SU-DHL-6 (cell line): ENCODE measurements around the gene POM121.
"Not testable (repeated sequence)": the region's sequence is repeated elsewhere in the genome, so short reads cannot be mapped to it uniquely, and the experiment has no call there.

Source experiments
- H2AFZ ChIP-seq: fragments of 200-600 bp; sonication (generic); 2 replicates; pipeline ENCODE4 v1.6.1; 2014; ENCODE audit warnings: low read depth, mild to moderate bottlenecking, moderate library complexity, mixed read lengths, antibody characterized with exemption, low read length; ENCODE audit not compliant: severe bottlenecking
- H3F3A ChIP-seq: fragments of 200-600 bp; shearing (Covaris generic); 2 replicates; pipeline ENCODE4 v1.6.0; 2016; ENCODE audit warnings: antibody characterized with exemption, mild to moderate bottlenecking; ENCODE audit not compliant: insufficient read depth
- H3K27ac ChIP-seq: fragments of 200-600 bp; sonication (generic); 2 replicates; pipeline ENCODE4 v1.5.1; 2016; ENCODE audit warnings: low read depth, mild to moderate bottlenecking, low read length, moderate library complexity, mixed read lengths
- H3K27me3 ChIP-seq: fragments of 200-600 bp; sonication (generic), shearing (Covaris generic); 2 replicates; pipeline ENCODE4 v1.6.0; 2014; ENCODE audit warnings: mild to moderate bottlenecking, low read length
- H3K36me3 ChIP-seq: fragments of 200-600 bp; sonication (generic); 2 replicates; pipeline ENCODE4 v1.6.1; 2014; ENCODE audit warnings: mild to moderate bottlenecking, low read length, mixed read lengths
- H3K4me2 ChIP-seq: fragments of 300-600, 200-600 bp; shearing (Covaris generic), sonication (generic); 2 replicates; pipeline ENCODE4 v1.6.0; 2014; ENCODE audit warnings: low read length, low read depth, mild to moderate bottlenecking; ENCODE audit not compliant: poor library complexity, severe bottlenecking
- H3K4me3 ChIP-seq: fragments of 200-600 bp; sonication (generic); 2 replicates; pipeline ENCODE4 v1.5.1; 2014; ENCODE audit warnings: antibody characterized with exemption, low read length, mild to moderate bottlenecking, mixed read lengths; ENCODE audit not compliant: insufficient read depth, poor library complexity, severe bottlenecking
- H3K79me2 ChIP-seq: fragments of 200-600 bp; sonication (generic); 2 replicates; pipeline ENCODE4 v1.6.1; 2014; ENCODE audit warnings: mild to moderate bottlenecking, low read length, moderate library complexity; ENCODE audit not compliant: insufficient read depth
- H3K9ac ChIP-seq: fragments of 200-600 bp; sonication (generic); 2 replicates; pipeline ENCODE4 v1.7.0; 2014; ENCODE audit warnings: mild to moderate bottlenecking, low read length
- H3K9me2 ChIP-seq: fragments of 200-600 bp; sonication (generic); replicated peaks from 2 replicates; pipeline ENCODE4 v1.6.1; 2014; ENCODE audit warnings: low read length; ENCODE audit not compliant: insufficient read depth
- H3K9me3 ChIP-seq: fragments of 200-600 bp; sonication (generic); 2 replicates; pipeline ENCODE4 v1.6.1; 2014; ENCODE audit warnings: low read length, mixed read lengths; ENCODE audit not compliant: insufficient read depth
- H4K20me1 ChIP-seq: fragments of 200-600 bp; sonication (generic); 2 replicates; pipeline ENCODE4 v1.6.1; 2014; ENCODE audit warnings: low read depth, mild to moderate bottlenecking, antibody characterized with exemption, low read length, moderate library complexity, mixed read lengths
- EZH2phosphoT487 ChIP-seq: fragments of 200-600 bp; sonication (generic), shearing (Covaris generic); conservative IDR thresholded peaks from 2 replicates; pipeline ENCODE4 v1.6.1; 2018; ENCODE audit warnings: mild to moderate bottlenecking, antibody characterized with exemption, low read length, moderate library complexity, mixed read lengths
- TF ChIP-seq, protein P1 (sequence below): fragments of 200-600 bp; sonication (generic); IDR thresholded peaks from one replicate; pipeline ENCODE4 v1.5.1; 2017; ENCODE audit warnings: antibody characterized with exemption, mild to moderate bottlenecking, low read length, moderate library complexity; ENCODE audit not compliant: insufficient read depth, poor library complexity, severe bottlenecking

POM121 gene

GRCh38 chr7:72924733-72925545 lies at the start of gene POM121:
TSS of gene POM121 (plus strand) at chr7:72925095. CDS start at chr7:72925122, 27 bp downstream.
- H3K4me2 ChIP-seq = peak within 1 kb of the TSS; percentile 67
- no peak for TF ChIP-seq EZH2phosphoT487
- TF ChIP-seq, protein P1, sequence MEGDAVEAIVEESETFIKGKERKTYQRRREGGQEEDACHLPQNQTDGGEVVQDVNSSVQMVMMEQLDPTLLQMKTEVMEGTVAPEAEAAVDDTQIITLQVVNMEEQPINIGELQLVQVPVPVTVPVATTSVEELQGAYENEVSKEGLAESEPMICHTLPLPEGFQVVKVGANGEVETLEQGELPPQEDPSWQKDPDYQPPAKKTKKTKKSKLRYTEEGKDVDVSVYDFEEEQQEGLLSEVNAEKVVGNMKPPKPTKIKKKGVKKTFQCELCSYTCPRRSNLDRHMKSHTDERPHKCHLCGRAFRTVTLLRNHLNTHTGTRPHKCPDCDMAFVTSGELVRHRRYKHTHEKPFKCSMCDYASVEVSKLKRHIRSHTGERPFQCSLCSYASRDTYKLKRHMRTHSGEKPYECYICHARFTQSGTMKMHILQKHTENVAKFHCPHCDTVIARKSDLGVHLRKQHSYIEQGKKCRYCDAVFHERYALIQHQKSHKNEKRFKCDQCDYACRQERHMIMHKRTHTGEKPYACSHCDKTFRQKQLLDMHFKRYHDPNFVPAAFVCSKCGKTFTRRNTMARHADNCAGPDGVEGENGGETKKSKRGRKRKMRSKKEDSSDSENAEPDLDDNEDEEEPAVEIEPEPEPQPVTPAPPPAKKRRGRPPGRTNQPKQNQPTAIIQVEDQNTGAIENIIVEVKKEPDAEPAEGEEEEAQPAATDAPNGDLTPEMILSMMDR = no peak
- no peaks in the 10 kb centered on the region for H3K27me3 ChIP-seq
- peak within 1 kb of the TSS; percentile 74 for H3K9ac ChIP-seq
- peaks cover 20% of the 10 kb centered on the region for H3F3A ChIP-seq
- H3K27ac ChIP-seq = peak within 1 kb of the TSS; percentile 68
- peak within 1 kb of the TSS; percentile 17 for H2AFZ ChIP-seq
- no peaks in the 10 kb centered on the region for H3K9me3 ChIP-seq
- no peaks in the 10 kb centered on the region for H3K9me2 ChIP-seq
- H3K36me3 ChIP-seq = peaks cover 23% of the 10 kb centered on the region; the same call in 1 of the 2 replicates
- H4K20me1 ChIP-seq = no peaks in the 10 kb centered on the region
- peak within 1 kb of the TSS; percentile 63 for H3K4me3 ChIP-seq
- H3K79me2 ChIP-seq = peaks cover 47% of the 10 kb centered on the region

GRCh38 chr7:72879079-72879736 lies 45.7 kb upstream of the POM121 start:
- Histone ChIP-seq H3K4me3 (peak overlapping the region; percentile 88), H3K79me2 (peaks cover 16% of the 10 kb centered on the region), H3K27ac (peak overlapping the region; percentile 50), H3K9ac (peak overlapping the region; percentile 83), H2AFZ (peak overlapping the region; percentile 93), H3K4me2 (peak overlapping the region; percentile 79)
- not testable (repeated sequence) for H4K20me1 ChIP-seq, H3K9me3 ChIP-seq, H3F3A ChIP-seq, H3K9me2 ChIP-seq, H3K36me3 ChIP-seq, H3K27me3 ChIP-seq

DNA sequence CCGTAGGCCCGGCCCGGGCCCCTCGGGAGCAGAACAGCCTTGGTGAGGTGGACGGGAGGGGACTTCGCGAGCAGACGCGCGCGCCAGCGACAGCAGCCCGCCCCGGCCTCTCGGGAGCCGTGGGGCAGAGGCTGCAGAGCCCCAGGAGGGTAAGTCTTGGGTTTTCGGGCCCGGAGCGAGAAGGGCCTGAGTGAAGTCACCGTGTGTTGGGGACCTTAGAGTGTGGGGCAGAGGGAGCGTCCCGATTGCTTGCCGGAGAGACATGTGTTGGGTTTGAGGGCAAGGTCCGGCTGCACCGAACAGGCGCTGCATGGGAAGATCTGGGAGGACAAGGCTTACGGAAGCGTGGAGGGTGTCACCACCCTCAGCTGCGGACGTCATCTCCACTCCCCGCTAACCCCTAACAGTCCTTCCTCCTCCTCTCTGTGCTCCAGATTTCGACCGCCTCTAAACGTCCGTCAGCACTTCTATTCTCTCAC lies 45.1 kb upstream of the POM121 start:
- H3K9ac ChIP-seq = peak overlapping the region; percentile 83
- not testable (repeated sequence) for H3K27me3 ChIP-seq, H4K20me1 ChIP-seq, H3K27ac ChIP-seq, H3K9me3 ChIP-seq, H3K9me2 ChIP-seq, H3F3A ChIP-seq, H3K36me3 ChIP-seq
- H3K79me2 ChIP-seq = peaks cover 18% of the 10 kb centered on the region
- H3K4me3 ChIP-seq = peak overlapping the region; percentile 88
- H3K4me2 ChIP-seq = peak overlapping the region; percentile 79
- H2AFZ ChIP-seq = peak overlapping the region; percentile 52

DNA sequence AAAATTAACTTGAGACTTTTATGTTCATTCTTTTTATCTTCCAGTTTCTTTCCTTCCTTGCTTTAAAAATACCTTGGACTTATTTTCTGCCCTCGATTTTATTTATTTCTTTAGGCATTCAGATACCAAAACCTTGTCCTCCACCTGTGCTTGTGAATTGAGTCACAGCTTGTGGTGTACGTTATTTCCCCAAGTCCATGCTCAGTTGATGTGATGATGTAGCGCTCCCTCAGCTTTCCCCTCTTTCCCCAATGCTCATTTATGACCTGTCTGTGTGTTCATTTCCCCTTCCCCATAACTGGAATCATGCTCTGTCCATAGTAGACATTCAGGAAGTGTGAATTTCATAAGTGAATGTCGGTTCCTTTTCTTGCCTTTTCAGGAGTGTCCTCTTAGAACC lies 33.1 kb upstream of the POM121 start:
- H4K20me1 ChIP-seq, H3K9me2 ChIP-seq, H3K27me3 ChIP-seq, H2AFZ ChIP-seq, H3K9me3 ChIP-seq, H3K4me2 ChIP-seq, H3F3A ChIP-seq, H3K36me3 ChIP-seq, H3K9ac ChIP-seq, H3K27ac ChIP-seq, H3K4me3 ChIP-seq: not testable (repeated sequence)
- peaks cover 16% of the 10 kb centered on the region for H3K79me2 ChIP-seq

GRCh38 chr7:72904740-72905139 lies 20.2 kb upstream of the POM121 start:
- H3F3A ChIP-seq, H4K20me1 ChIP-seq, H3K4me2 ChIP-seq, H3K36me3 ChIP-seq, H2AFZ ChIP-seq, H3K9me3 ChIP-seq, H3K4me3 ChIP-seq, H3K9ac ChIP-seq, H3K27me3 ChIP-seq, H3K27ac ChIP-seq, H3K9me2 ChIP-seq: not testable (repeated sequence)
- H3K79me2 ChIP-seq = peaks cover 48% of the 10 kb centered on the region

- H4K20me1 ChIP-seq, H2AFZ ChIP-seq, H3K36me3 ChIP-seq, H3K27ac ChIP-seq, H3K9ac ChIP-seq, H3K27me3 ChIP-seq, H3K4me3 ChIP-seq, H3K9me2 ChIP-seq, H3K4me2 ChIP-seq, H3K9me3 ChIP-seq, H3F3A ChIP-seq: not testable (repeated sequence)
- peaks cover 46% of the 10 kb centered on the region for H3K79me2 ChIP-seq
Measured at GRCh38 chr7:72908422-72908821, 16.5 kb upstream of the POM121 start.

- H3K79me2 ChIP-seq = peaks cover 37% of the 10 kb centered on the region
Measured at GRCh38 chr7:72911395-72911794, 13.5 kb upstream of the POM121 start.

More at GRCh38 chr7:72911395-72911794, 13.5 kb upstream of the POM121 start:
- H3K9ac ChIP-seq, H3K4me3 ChIP-seq, H2AFZ ChIP-seq, H3K9me2 ChIP-seq, H3K9me3 ChIP-seq, H4K20me1 ChIP-seq, H3F3A ChIP-seq, H3K27me3 ChIP-seq, H3K36me3 ChIP-seq, H3K27ac ChIP-seq, H3K4me2 ChIP-seq: not testable (repeated sequence)
